ENCODE results near the gene GSN. TPM values are rescaled to one million over a fixed set of nuclear protein-coding genes. Genes with fewer than 3 reads are reported as not detected.

The GSN gene
- total RNA-seq = 100 to 1,000 TPM; 487 to 785 (median 662) TPM

GRCh38 chr9:121267689-121268597, at the start of gene GSN:
Gene GSN (plus strand): TSS chr9:121268162. CDS start chr9:121301972, 33,810 bp downstream.
- no peaks in the 10 kb centered on the region for H3K36me3 ChIP-seq
- ATAC-seq (peak; percentile 61 to 78), DNase-seq (peak; percentile 58 to 62)
- no peaks in the 10 kb centered on the region for H3K9me3 ChIP-seq
- H3K4me1 ChIP-seq = peaks cover 38 to 53% of the 10 kb centered on the region in 2 donors
- peak within 1 kb of the TSS; percentile 75 to 95 (median 84) for H3K4me3 ChIP-seq
- no peaks in the 10 kb centered on the region for H3K27me3 ChIP-seq
- no peak for TF ChIP-seq CTCF (IDR thresholded peaks at IDR 0.05 in 4 of 5, conservative IDR thresholded peaks at IDR 0.05 in 1 of 5)
- TF ChIP-seq POLR2A (IDR thresholded peaks at IDR 0.05) = peak; percentile 78 to 80
- intact Hi-C loops (cut with DNase I; ENCODE audit: low total_unique reads) (loop anchor here (2.0 to 5.0 kb wide), 2 partner anchors 19 to 66 kb away; partner anchors contain the start of gene RAB14), in situ Hi-C loops (cut with MboI; ENCODE audit: low sequenced_read_pairs in 4 of 4) (loop anchor here in 1 of 4 donors (10.0 kb wide), 1 partner anchor 53 kb away; no protein-coding TSS in a partner anchor)
- peak within 1 kb of the TSS; percentile 67 to 81 (median 73) for H3K27ac ChIP-seq

- intact Hi-C loops (cut with DNase I; ENCODE audit: low total_unique reads) = no loop called here
- TF ChIP-seq CTCF (IDR thresholded peaks at IDR 0.05 in 4 of 5, conservative IDR thresholded peaks at IDR 0.05 in 1 of 5) = no peak
- TF ChIP-seq POLR2A (IDR thresholded peaks at IDR 0.05) = no peak
- ATAC-seq = no peak
These were observed 49.5 kb upstream of the GSN start for GRCh38 chr9:121218357-121219027.

GRCh38 chr9:121219530-121219929, 48.4 kb upstream of the GSN start:
- Histone ChIP-seq H3K9me3 (no peaks in the 10 kb centered on the region), H3K4me1 (no peaks in the 10 kb centered on the region), H3K27ac (no peak overlapping the region), H3K36me3 (no peaks in the 10 kb centered on the region), H3K4me3 (no peak overlapping the region), H3K27me3 (no peaks in the 10 kb centered on the region)
- intact Hi-C loops (cut with DNase I; ENCODE audit: low total_unique reads) (no loop called here), in situ Hi-C loops (cut with MboI; ENCODE audit: low sequenced_read_pairs in 4 of 4) (loop anchor here (5.0 to 25.0 kb wide), 4 partner anchors 45 to 178 kb away; partner anchors contain the start of gene GSN (in 1 of the 4))
- DNase-seq = no peak
- ATAC-seq = no peak
- TF ChIP-seq POLR2A (IDR thresholded peaks at IDR 0.05) (no peak), CTCF (IDR thresholded peaks at IDR 0.05 in 4 of 5, conservative IDR thresholded peaks at IDR 0.05 in 1 of 5) (no peak)

More at GRCh38 chr9:121218357-121219027, 49.5 kb upstream of the GSN start:
- Histone ChIP-seq H3K27me3 (no peaks in the 10 kb centered on the region), H3K4me3 (no peak overlapping the region), H3K9me3 (no peaks in the 10 kb centered on the region), H3K27ac (no peak overlapping the region), H3K4me1 (no peaks in the 10 kb centered on the region), H3K36me3 (no peaks in the 10 kb centered on the region)
- DNase-seq = no peak
- in situ Hi-C loops (cut with MboI; ENCODE audit: low sequenced_read_pairs in 4 of 4) = loop anchor here (5.0 to 25.0 kb wide), 4 partner anchors 46 to 179 kb away; partner anchors contain the start of gene GSN (in 1 of the 4)

- intact Hi-C loops (cut with DNase I; ENCODE audit: low total_unique reads) = no loop called here
- ATAC-seq (no peak), DNase-seq (no peak)
- TF ChIP-seq POLR2A (IDR thresholded peaks at IDR 0.05) = no peak
- TF ChIP-seq CTCF (IDR thresholded peaks at IDR 0.05 in 4 of 5, conservative IDR thresholded peaks at IDR 0.05 in 1 of 5) = no peak
- no peaks in the 10 kb centered on the region for H3K36me3 ChIP-seq
- H3K4me3 ChIP-seq = no peak overlapping the region
- no peak overlapping the region for H3K27ac ChIP-seq
- in situ Hi-C loops (cut with MboI; ENCODE audit: low sequenced_read_pairs in 4 of 4) = loop anchor here in 1 of 4 donors (25.0 kb wide), 1 partner anchor 91 kb away; no protein-coding TSS in a partner anchor
- H3K9me3 ChIP-seq = no peaks in the 10 kb centered on the region
- H3K4me1 ChIP-seq = no peaks in the 10 kb centered on the region
- H3K27me3 ChIP-seq = no peaks in the 10 kb centered on the region
These were observed 46.8 kb upstream of the GSN start for GRCh38 chr9:121220996-121221663.
